Pons (tissue), 1 donor: ENCODE data around the gene INMT.
A peak's percentile ranks its signal among the peaks of the same experiment; 100 is the strongest.

Experiments used
- DNase-seq: peaks from one replicate; pipeline ENCODE4 v3.0.0-alpha.2; 2016; ENCODE audit warnings: low spot score

The INMT gene

GRCh38 chr7:30728591-30729100, 23.3 kb upstream of the INMT start:
- DNase-seq: no peak

DNA sequence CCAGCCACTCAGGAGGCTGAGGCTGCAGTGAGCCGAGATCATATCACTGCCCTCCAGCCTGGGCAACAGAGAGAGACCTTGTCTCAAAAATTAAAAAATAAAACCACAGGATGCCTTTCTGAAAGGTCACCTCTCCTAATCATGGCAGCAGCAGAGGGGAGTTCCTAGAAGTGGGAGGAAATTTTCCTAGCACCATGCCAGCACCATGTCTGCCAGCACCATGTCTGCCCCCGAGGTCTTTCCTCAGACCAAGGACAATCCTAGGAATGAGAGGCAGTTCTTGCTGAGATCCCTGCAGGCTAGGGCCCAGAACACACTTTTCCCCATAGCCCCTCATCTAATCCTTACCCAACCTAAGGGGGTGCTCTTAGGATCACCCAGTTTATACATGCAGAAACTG, 22.3 kb upstream of the INMT start:
- DNase-seq: no peak

- DNase-seq: no peak
Observed at GRCh38 chr7:30730097-30730496, 21.8 kb upstream of the INMT start.

DNA sequence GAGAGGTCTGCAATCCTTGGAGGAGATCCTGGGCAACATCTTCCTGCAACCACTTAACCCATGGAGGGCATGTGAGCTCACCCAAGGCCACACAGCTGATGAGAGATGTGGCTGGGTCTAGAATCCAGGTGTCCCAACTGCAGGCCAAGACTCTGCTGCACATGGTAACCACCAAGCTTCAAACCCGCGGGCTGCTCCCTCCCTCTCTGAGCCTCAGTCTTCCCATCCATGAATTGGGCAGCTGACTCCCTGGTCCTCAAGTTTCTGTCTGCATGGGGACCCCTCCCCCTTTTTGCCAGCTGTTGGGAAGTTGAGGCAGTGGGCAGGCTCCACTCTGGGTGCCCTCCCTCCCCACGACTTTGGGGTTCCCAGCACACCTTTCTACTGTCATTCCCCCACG, 20.9 kb upstream of the INMT start:
- no peak for DNase-seq

DNA sequence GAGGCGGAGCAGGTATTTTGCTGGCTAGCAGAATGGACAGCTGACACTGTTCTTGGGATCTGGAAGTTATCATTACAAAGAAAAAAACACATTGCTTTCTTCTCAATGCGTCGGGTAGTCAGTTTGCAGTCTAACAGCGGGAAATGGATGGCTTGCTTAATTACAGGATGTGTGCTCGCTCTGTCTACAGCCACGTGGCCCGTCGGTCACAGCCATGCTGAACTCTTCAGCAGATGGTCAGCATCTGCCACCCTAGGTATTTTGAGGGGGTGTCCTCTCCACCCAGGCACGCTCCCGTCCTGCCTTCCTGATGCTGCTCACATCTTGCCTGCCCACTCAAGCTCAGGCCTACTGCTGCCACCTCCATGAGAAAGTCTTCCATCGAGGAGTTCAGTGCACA, 20.4 kb upstream of the INMT start:
- no peak for DNase-seq

GRCh38 chr7:30732606-30733005, 19.3 kb upstream of the INMT start:
- no peak for DNase-seq

DNA sequence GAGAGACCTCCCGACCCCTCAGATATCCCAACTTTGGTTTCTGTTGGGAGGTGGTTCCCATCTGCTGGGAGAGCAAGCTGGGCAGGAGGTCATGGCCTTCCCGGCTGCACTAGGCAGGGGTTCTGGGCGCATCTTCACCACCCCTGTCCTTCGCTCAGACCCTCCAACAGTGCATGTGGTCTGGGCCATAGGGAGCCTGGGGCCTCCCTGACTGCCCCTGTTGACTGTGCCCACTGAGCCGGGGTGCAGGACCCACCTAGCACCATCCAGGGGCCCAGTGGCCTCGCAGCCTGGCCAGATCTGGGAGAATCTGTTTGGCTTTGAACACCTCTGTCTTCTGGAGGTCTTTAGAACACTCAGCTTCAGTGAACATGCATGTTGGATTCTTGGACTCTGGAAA, 18.7 kb upstream of the INMT start:
- DNase-seq: no peak

DNA sequence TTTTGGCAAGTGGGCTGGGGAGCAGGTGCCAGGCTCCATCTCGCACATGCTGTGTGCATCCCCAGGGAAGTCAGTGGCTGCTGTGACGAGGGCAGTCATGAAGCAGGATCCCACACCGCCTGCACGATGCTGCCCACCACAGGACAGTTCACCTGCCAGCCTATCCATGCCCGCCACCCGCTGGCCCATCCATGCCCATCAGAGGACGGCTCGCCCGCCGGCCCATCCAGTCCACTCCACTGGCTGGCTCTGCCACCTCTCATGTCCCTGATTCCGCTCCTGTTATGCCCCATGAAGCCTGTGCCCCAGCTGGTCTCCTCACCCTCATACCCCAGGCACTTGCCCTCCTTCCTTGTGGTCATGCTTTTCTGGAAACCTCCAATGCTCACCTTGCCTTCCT, 18.2 kb upstream of the INMT start:
- DNase-seq: no peak

GRCh38 chr7:30734497-30734896, 17.4 kb upstream of the INMT start:
- no peak for DNase-seq

GRCh38 chr7:30735631-30736030, 16.3 kb upstream of the INMT start:
- DNase-seq: no peak

DNA sequence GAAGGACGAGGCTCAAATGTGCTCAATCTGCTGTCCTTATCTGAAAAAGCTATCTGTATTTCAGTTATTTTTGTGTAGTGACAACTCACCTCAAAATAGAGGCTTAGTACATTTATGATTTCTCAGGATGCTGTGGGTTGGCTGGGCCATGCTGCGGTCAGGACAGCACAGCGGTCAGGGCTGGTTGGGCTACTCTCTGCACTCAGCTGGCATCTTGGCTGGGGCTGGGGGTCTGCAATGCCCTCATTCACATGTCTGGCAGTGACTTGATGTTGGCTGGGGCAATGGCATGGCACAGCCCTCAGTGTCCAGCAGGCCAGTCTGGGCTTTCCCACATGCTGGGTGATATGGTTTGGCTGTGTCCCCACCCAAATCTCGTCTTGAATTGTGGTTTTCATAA, 15.6 kb upstream of the INMT start:
- DNase-seq: no peak

GRCh38 chr7:30738026-30738915, 13.7 kb upstream of the INMT start:
- DNase-seq: no peak

DNA sequence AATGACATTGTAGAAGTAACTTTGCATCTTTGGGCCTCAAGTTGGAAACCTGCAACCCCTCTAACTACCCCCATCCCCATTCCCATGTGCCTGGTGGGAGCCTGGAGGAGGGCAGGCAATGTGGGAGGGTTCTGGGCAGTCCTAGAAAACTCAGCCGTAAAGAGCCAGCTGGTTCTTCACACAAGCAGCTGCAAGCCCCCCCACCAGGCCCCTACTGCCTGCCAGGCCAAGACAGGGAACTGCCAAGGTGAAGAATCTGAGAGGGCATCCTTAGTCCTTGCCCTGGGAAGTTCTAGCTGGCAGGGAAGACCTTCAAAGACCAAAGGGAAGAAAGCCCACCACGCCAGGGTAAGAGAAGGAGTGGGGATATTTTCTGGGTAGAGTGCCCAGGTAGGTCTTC, 12.2 kb upstream of the INMT start:
- no peak for DNase-seq

GRCh38 chr7:30740417-30741181, 11.3 kb upstream of the INMT start:
- DNase-seq: peak; percentile 46

DNA sequence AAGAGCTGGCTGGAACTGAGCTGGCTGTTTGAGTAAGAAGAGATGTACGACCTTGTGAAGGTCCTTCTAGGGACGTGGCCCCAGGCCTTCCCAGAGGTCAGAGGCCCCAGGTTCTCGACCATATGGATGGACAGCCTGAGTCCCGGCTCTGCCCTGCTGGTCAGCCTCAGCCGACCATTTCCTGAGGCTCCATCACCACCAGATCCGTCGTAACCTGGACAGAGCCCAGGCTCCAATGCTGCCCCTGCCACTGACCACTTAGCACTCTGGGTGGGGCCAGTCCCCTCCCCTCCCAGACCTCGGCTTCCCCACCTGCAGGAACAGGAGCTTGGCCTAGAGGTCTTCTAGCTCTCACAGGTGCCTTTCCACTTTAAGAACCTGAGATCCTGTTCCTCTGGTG, 10.6 kb upstream of the INMT start:
- no peak for DNase-seq

- no peak for DNase-seq
Observed at GRCh38 chr7:30743371-30744074, 8.4 kb upstream of the INMT start.

GRCh38 chr7:30744075-30744417, 7.9 kb upstream of the INMT start:
- DNase-seq: no peak

GRCh38 chr7:30745261-30745941, 6.5 kb upstream of the INMT start:
- DNase-seq: no peak

- no peak for DNase-seq
Observed at GRCh38 chr7:30750010-30750409, 1.9 kb upstream of the INMT start.

- DNase-seq: peak; percentile 45
Observed at GRCh38 chr7:30750683-30751650, 968 bp upstream of the INMT start.

DNA sequence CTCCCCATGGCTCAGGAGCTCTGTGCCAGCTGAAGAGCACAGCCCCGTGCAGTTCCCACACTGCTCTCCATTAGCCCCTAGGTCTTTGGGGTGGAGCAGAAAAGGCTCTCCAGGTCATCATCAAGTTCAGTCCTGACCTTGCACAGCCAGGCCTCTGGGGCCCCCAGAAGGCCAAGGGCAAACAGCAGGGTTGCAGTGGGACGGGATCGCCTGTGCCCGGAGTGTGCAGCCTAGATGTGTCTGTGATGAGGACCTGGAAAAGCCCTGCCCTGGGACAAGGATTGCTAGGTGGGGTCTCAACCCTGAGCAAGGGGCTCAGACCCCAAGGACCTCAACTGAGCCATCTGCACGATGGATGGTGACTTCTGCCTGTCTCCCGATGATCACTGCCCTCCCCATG, 549 bp downstream of the INMT start:
- no peak for DNase-seq
